SK-N-SH (cell line): Measurements from ENCODE around the gene SNAI3.

ENCODE experiments used
- CTCF ChIP-seq: fragments of 200-600 bp; sonication (generic); IDR thresholded peaks from 2 replicates; pipeline ENCODE4 v1.6.1; 2017; ENCODE audit warnings: antibody characterized with exemption, mild to moderate bottlenecking, moderate library complexity
- EZH2phosphoT487 ChIP-seq: fragments of 200-600 bp; sonication (generic); IDR thresholded peaks from 2 replicates; pipeline ENCODE4 v1.6.1; 2017; ENCODE audit warnings: low read depth, mixed run types, mild to moderate bottlenecking, antibody characterized with exemption, moderate library complexity, borderline replicate concordance
- TAF1 ChIP-seq: IDR thresholded peaks from 2 replicates; pipeline ENCODE4 v1.6.1; 2012; ENCODE audit warnings: low read depth, mild to moderate bottlenecking, low read length, moderate library complexity, borderline replicate concordance
- TF ChIP-seq, protein P1 (sequence below): IDR thresholded peaks from 2 replicates; pipeline ENCODE4 v1.4.0; 2012; ENCODE audit warnings: low read depth

DNA sequence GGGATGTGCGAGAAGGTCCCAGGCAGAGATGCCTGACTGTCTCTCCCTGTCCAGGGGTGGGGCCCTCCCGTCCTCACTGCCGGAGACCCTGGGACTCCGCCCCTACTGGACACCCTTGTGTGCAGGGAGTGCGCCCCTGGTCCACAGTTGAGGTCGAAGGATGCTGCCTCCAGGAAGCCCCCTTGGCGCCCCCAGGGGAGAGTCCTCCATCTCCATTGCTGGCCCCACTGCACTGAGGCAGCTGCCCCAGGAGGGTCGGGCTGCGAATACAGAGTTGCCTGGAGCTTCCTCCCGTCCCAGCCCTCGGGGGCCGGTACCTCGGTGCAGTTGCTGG lies 46.6 kb upstream of the SNAI3 start:
- no peak for TF ChIP-seq TAF1
- TF ChIP-seq CTCF, result no peak
- TF ChIP-seq, protein P1, sequence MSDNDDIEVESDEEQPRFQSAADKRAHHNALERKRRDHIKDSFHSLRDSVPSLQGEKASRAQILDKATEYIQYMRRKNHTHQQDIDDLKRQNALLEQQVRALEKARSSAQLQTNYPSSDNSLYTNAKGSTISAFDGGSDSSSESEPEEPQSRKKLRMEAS, result no peak
- TF ChIP-seq EZH2phosphoT487, result no peak
